Measurements from ENCODE around the gene ENC1. TPM values are rescaled to one million over a fixed set of nuclear protein-coding genes. Genes with fewer than 3 reads are reported as not detected.

Gene ENC1
- total and polyA plus RNA-seq, 12 donors: 2.1 to 9.1 (median 3.7) TPM

- Histone ChIP-seq H3K27ac (no peak overlapping the region), H3K36me3 (no peaks in the 10 kb centered on the region), H3K4me3 (no peak overlapping the region), H3K27me3 (no peaks in the 10 kb centered on the region), H3K9me3 (no peaks in the 10 kb centered on the region), H3K4me1 (peaks cover 0 to 26% (median 16%) of the 10 kb centered on the region in 9 donors)
- intact Hi-C loops (cut with DNase I): loop anchor here in 1 of 10 donors (10.0 kb wide), 1 partner anchor 56 kb away; no protein-coding TSS in a partner anchor
- 88 to 94% methylated on average over 9 of the region's 9 CpGs for WGBS, 2 donors
- ATAC-seq: no peak
- DNase-seq: no peak
- no peak for TF ChIP-seq CTCF (IDR thresholded peaks at IDR 0.05)
Measured at GRCh38 chr5:74579215-74579614, 61.3 kb downstream of the ENC1 start.

DNA sequence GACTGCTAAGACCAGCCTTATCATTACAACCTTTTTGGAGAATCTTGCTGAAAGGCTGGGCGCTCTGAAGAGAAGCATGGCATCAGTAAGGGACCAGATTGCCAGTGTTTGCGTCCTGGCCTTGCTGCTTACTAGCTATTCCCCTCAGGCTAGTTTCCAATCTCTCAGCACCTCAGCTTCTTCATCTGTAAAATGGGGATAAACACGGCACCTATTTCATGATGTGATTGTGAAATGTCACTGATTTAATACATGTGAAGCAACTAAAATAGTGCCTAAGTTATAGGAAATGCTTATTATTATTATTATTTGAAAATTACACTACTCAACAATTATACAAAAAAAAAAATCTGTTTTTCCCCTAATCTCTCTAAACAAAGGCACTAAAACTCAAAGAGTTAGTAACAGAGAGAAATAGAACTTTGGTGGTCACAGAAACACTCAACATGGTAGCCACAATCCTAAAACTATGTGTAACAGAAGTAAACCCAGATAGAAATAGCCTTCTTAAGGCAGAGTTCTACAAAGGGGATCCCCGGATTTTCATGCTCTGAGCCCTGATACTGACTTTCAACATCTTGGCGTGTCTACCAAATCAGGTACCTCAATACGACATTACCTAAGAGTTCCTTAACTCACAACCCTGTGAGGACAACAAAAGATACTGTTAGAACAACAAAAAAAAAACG, 62.0 kb downstream of the ENC1 start:
- no peak for TF ChIP-seq CTCF (IDR thresholded peaks at IDR 0.05)
- Histone ChIP-seq H3K4me1 (peaks cover 0 to 26% (median 16%) of the 10 kb centered on the region in 9 donors), H3K27ac (no peak overlapping the region), H3K4me3 (no peak overlapping the region), H3K9me3 (no peaks in the 10 kb centered on the region), H3K27me3 (no peaks in the 10 kb centered on the region), H3K36me3 (no peaks in the 10 kb centered on the region)
- ATAC-seq (no peak), DNase-seq (no peak)
- 94 to 97% methylated on average over 7 of the region's 7 CpGs for WGBS, 2 donors
- intact Hi-C loops (cut with DNase I): loop anchor here in 1 of 10 donors (10.0 kb wide), 1 partner anchor 56 kb away; no protein-coding TSS in a partner anchor

Other genes starting within 250 kb of the ENC1 start
- gene HEXB, start 44.5 kb upstream of the ENC1 start, total RNA-seq: 100 to 1,000 TPM in 8 of 10 donors, 10 to 100 TPM in 2; 79.4 to 225 (median 115) TPM
- 10 to 100 TPM; 68.7 to 93.8 TPM for gene HEXB, start 44.5 kb upstream of the ENC1 start, polyA plus RNA-seq
- gene GFM2, start 126.4 kb upstream of the ENC1 start, total RNA-seq: 10 to 100 TPM; 33.1 to 62.7 (median 49.2) TPM
- 10 to 100 TPM; 21.7 to 34.2 TPM for gene GFM2, start 126.4 kb upstream of the ENC1 start, polyA plus RNA-seq
- 10 to 100 TPM; 29.8 to 79.1 (median 50.5) TPM for gene NSA2, start 126.5 kb upstream of the ENC1 start, total RNA-seq
- 10 to 100 TPM; 27.4 to 82.9 TPM for gene NSA2, start 126.5 kb upstream of the ENC1 start, polyA plus RNA-seq
- gene FAM169A, start 225.7 kb upstream of the ENC1 start, total RNA-seq: 10 to 100 TPM in 2 of 10 donors, 1 to 10 TPM in 8; 2.3 to 10.6 (median 4.8) TPM
- gene FAM169A, start 225.7 kb upstream of the ENC1 start, polyA plus RNA-seq: 1 to 10 TPM in 1 of 2 donors, under 1 TPM in 1; 0.25 to 1.2 TPM